HepG2 (cell line): Measurements from ENCODE around the gene PNLIPRP1. TPM values are rescaled to one million over a fixed set of nuclear protein-coding genes. Genes with fewer than 3 reads are reported as not detected.

Source experiments
- ATAC-seq: fragments of 200-7000 bp; cut with Tn5 transposase; 3 replicates; pipeline ENCODE4 v1.9.1; 2020; ENCODE audit warnings: mild to moderate bottlenecking, moderate library complexity
- BruUV-seq: library from RNA; stranded (reverse); fragments of 400-500 nt; replicated peaks from 2 replicates; lab custom pipeline; 2021; lab: Mats Ljungman, UMichigan
- CTCF ChIA-PET: fragments of 300-600 bp; formaldehyde crosslinking; extraction: SDS; loops from one replicate; lab custom pipeline; 2021; ENCODE audit warnings: low total read pairs, inconsistent platforms, low intra/inter-chr PET ratio; lab: Yijun Ruan, JAX
- POLR2A ChIA-PET: fragments of 350-600 bp; sonication (Branson Sonifier 250); formaldehyde crosslinking; loops from one replicate; lab custom pipeline; 2020; ENCODE audit warnings: antibody characterized with exemption, inconsistent platforms; lab: Yijun Ruan, JAX
- DNase-seq: peaks from one replicate; pipeline ENCODE4 v3.0.0-alpha.2; 2015; ENCODE audit warnings: low spot score
- FAIRE-seq: peaks from 3 replicates; lab custom pipeline; 2011; peaks lifted over from hg19 to GRCh38; lab: Jason Lieb, UNC
- H2AFZ ChIP-seq: one replicate; pipeline ENCODE4 v1.6.1; 2011; ENCODE audit warnings: low read length, inconsistent platforms
- H3K27ac ChIP-seq: fragments of 300-600 bp; 3 replicates; pipeline ENCODE4 v1.8.0; 2011; ENCODE audit warnings: mixed run types, mild to moderate bottlenecking, mixed read lengths, low read length, inconsistent platforms; ENCODE audit not compliant: insufficient read depth; ENCODE audit errors: extremely low read length
- H3K27me3 ChIP-seq, 2 experiments: fragments of 200-600 bp in 1 of 2; 2 replicates in 1 of 2; 3 replicates in 1 of 2; pipeline versions ENCODE4 v1.6.0 to v1.8.0; 2011; ENCODE audit warnings: low read length in 2 of 2, mild to moderate bottlenecking in 2 of 2, moderate library complexity in 2 of 2, inconsistent platforms in 1 of 2; ENCODE audit not compliant: insufficient read depth in 2 of 2, control insufficient read depth in 1 of 2
- H3K36me3 ChIP-seq, 2 experiments: fragments of 200-600 bp in 1 of 2; replicated peaks in 1 of 2; 2 replicates in 1 of 2; 3 replicates in 1 of 2; pipeline versions ENCODE4 v1.5.1 to v1.8.0; 2011; ENCODE audit warnings: low read length in 2 of 2, inconsistent platforms in 1 of 2; ENCODE audit not compliant: insufficient read depth in 2 of 2, control insufficient read depth in 1 of 2
- H3K4me1 ChIP-seq: 2 replicates; pipeline ENCODE4 v1.5.1; 2012; ENCODE audit warnings: low read length, inconsistent platforms; ENCODE audit not compliant: insufficient read depth
- H3K4me2 ChIP-seq: 2 replicates; pipeline ENCODE4 v1.6.0; 2011; ENCODE audit warnings: low read depth, low read length, inconsistent platforms
- H3K4me3 ChIP-seq, 3 experiments: fragments of 200-600 bp in 1 of 3; sonication (generic), shearing (Covaris generic) in 1 of 3; replicated peaks in 1 of 3; 2 replicates each; pipeline ENCODE4 v1.5.1; 2011 to 2016; ENCODE audit warnings: low read length in 3 of 3, inconsistent platforms in 2 of 3, low read depth in 2 of 3, mild to moderate bottlenecking in 2 of 3, control low read depth in 1 of 3, mixed read lengths in 1 of 3; ENCODE audit not compliant: insufficient read depth in 1 of 3
- H3K79me2 ChIP-seq: one replicate; pipeline ENCODE4 v1.6.1; 2011; ENCODE audit warnings: low read length, inconsistent platforms; ENCODE audit not compliant: insufficient read depth
- H3K9ac ChIP-seq: 2 replicates; pipeline ENCODE4 v1.6.0; 2011; ENCODE audit warnings: mild to moderate bottlenecking, low read depth, low read length, inconsistent platforms; ENCODE audit not compliant: insufficient read depth
- H3K9me3 ChIP-seq: 2 replicates; pipeline ENCODE4 v1.5.1; 2012; ENCODE audit warnings: mild to moderate bottlenecking, low read length
- H4K20me1 ChIP-seq: 2 replicates; pipeline ENCODE4 v1.6.0; 2011; ENCODE audit warnings: inconsistent platforms, mild to moderate bottlenecking, low read length, moderate library complexity; ENCODE audit not compliant: insufficient read depth
- CBX2 ChIP-seq, 2 experiments: fragments of 200-600 bp in 1 of 2; sonication (generic); formaldehyde crosslinking in 1 of 2; IDR thresholded peaks; 2 replicates each; pipeline versions ENCODE4 v1.7.0 to v1.8.1; 2018 to 2022; ENCODE audit warnings: low read depth in 2 of 2, low read length in 1 of 2, mild to moderate bottlenecking in 1 of 2, missing genetic modification reagents in 1 of 2
- EZH2 ChIP-seq: conservative IDR thresholded peaks from 2 replicates; pipeline ENCODE4 v1.6.1; 2012; ENCODE audit warnings: mild to moderate bottlenecking, low read depth, low read length, moderate library complexity
- WGBS: methylation state at CpG from one replicate; pipeline ENCODE4 v1.1.6; 2017; ENCODE audit warnings: low lambda C conversion rate; 5-methylcytosine and 5-hydroxymethylcytosine counted together
- in situ Hi-C: cut with HindIII; loops from 2 replicates; pipeline ENCODE4 v1.10.0; 2017; ENCODE audit warnings: low pct_unique_long_range_greater_than_20kb; ENCODE audit not compliant: extremely low pct_ligation_motif_present
- intact Hi-C: fragments of 100-400 bp; cut with micrococcal nuclease; formaldehyde crosslinking; loops from one replicate; pipeline ENCODE4 v1.10.0; 2022; ENCODE audit not compliant: unreplicated experiment
- polyA plus RNA-seq, 8 experiments: library from polyadenylated mRNA; depleted of rRNA in 3 of 8; stranded (reverse) in 7 of 8; unstranded in 1 of 8; fragments of >200 nt; fragmentation: Illumina TruSeq in 4 of 8; extraction: Trizol in 4 of 8; gene quantifications; 2 replicates each; pipeline versions ENCODE4 v1.2.1 to v1.2.3, GENCODE V29; 2011 to 2016; ENCODE audit warnings: low read depth in 4 of 8, missing spikeins in 1 of 8, mixed read lengths in 1 of 8; ENCODE audit not compliant: insufficient read depth in 1 of 8
- total RNA-seq, 5 experiments: library from RNA; depleted of rRNA; stranded (reverse); fragments of >200 nt; fragmentation: Illumina TruSeq; extraction: Trizol; gene quantifications; 2 replicates each; pipeline ENCODE4 v1.2.3, GENCODE V29; 2016; ENCODE audit warnings: low read depth in 1 of 5
- TF ChIP-seq, protein P1 (sequence below): sonication (generic); formaldehyde crosslinking; IDR thresholded peaks from 2 replicates; pipeline ENCODE4 v1.4.0; 2020; ENCODE audit warnings: mild to moderate bottlenecking, missing genetic modification reagents, borderline replicate concordance

The PNLIPRP1 gene
- total and polyA plus RNA-seq, 2 of the 13 experiments (the other 11 are each of a cell fraction or from before 2014, with no cell fraction given): not detected

DNA sequence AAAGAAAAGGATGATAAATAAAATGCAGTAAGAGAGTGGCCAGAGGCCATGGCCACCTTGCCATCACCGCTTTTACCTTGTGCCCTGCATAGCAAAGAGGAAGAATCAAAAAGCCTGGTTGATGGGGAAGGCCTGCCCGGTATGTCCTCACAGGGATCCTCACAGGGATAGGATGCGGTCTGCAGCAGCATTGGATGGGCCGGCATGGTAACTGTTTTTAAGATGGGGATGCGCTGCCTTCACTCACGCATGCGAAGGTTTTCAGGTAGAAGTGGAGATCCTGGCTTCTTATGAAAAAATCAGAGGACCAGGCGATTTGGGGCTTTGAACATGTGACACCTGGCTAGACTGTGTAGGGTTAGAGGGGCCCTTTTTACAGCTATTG is 42.4 kb downstream of the PNLIPRP1 start:
- intact Hi-C loops (no loop called here), in situ Hi-C loops (no loop called here)
- TF ChIP-seq EZH2: no peak
- TF ChIP-seq, protein P1, sequence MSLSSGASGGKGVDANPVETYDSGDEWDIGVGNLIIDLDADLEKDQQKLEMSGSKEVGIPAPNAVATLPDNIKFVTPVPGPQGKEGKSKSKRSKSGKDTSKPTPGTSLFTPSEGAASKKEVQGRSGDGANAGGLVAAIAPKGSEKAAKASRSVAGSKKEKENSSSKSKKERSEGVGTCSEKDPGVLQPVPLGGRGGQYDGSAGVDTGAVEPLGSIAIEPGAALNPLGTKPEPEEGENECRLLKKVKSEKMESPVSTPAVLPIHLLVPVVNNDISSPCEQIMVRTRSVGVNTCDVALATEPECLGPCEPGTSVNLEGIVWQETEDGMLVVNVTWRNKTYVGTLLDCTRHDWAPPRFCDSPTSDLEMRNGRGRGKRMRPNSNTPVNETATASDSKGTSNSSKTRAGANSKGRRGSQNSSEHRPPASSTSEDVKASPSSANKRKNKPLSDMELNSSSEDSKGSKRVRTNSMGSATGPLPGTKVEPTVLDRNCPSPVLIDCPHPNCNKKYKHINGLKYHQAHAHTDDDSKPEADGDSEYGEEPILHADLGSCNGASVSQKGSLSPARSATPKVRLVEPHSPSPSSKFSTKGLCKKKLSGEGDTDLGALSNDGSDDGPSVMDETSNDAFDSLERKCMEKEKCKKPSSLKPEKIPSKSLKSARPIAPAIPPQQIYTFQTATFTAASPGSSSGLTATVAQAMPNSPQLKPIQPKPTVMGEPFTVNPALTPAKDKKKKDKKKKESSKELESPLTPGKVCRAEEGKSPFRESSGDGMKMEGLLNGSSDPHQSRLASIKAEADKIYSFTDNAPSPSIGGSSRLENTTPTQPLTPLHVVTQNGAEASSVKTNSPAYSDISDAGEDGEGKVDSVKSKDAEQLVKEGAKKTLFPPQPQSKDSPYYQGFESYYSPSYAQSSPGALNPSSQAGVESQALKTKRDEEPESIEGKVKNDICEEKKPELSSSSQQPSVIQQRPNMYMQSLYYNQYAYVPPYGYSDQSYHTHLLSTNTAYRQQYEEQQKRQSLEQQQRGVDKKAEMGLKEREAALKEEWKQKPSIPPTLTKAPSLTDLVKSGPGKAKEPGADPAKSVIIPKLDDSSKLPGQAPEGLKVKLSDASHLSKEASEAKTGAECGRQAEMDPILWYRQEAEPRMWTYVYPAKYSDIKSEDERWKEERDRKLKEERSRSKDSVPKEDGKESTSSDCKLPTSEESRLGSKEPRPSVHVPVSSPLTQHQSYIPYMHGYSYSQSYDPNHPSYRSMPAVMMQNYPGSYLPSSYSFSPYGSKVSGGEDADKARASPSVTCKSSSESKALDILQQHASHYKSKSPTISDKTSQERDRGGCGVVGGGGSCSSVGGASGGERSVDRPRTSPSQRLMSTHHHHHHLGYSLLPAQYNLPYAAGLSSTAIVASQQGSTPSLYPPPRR (CRISPR knock-in tag): no peak
- no peak for TF ChIP-seq CBX2 (IDR thresholded peaks at IDR 0.05; ENCODE audit: low read depth, low read length)
- no peak for TF ChIP-seq CBX2 (CRISPR knock-in tag; IDR thresholded peaks at IDR 0.05; ENCODE audit: low read depth)
- H4K20me1 ChIP-seq: no peaks in the 10 kb centered on the region
- no peaks in the 10 kb centered on the region for H3K9me3 ChIP-seq
- no peaks in the 10 kb centered on the region for H3K36me3 ChIP-seq
- H3K27me3 ChIP-seq: no peaks in the 10 kb centered on the region
- CTCF ChIA-PET: no interaction called here
- no peaks in the 10 kb centered on the region for H3K79me2 ChIP-seq
- H3K4me2 ChIP-seq: no peak overlapping the region
- H3K27ac ChIP-seq: no peak overlapping the region
- no peak overlapping the region for H3K4me3 ChIP-seq
- ATAC-seq (no peak), DNase-seq (no peak), FAIRE-seq (no peak)
- POLR2A ChIA-PET: no interaction called here
- no TSS peak for BruUV-seq
- WGBS: 73% methylated on average over 8 of the region's 8 CpGs
- no peak overlapping the region for H2AFZ ChIP-seq
- H3K9ac ChIP-seq: no peak overlapping the region
- no peaks in the 10 kb centered on the region for H3K4me1 ChIP-seq
